Esophagus squamous epithelium (tissue), 5 donors: Measurements from ENCODE around the gene IGFL4. TPM values are rescaled to one million over a fixed set of nuclear protein-coding genes. Genes with fewer than 3 reads are reported as not detected.

ENCODE experiments used
- DNase-seq: peaks from one replicate; lab custom pipeline; 2025; lab: John Stamatoyannopoulos, UW
- H3K27ac ChIP-seq, 4 donors: fragments of 200-600 bp; sonication (generic); one replicate each; pipeline ENCODE4 v1.5.1; 2016 to 2019; ENCODE audit warnings: mild to moderate bottlenecking in 1 of 4
- H3K27me3 ChIP-seq, 4 donors: fragments of 200-600 bp; sonication (generic); 1 replicate in 3 of 4; 2 replicates in 1 of 4; pipeline versions ENCODE4 v1.5.1 to v1.6.0; 2017 to 2021; ENCODE audit warnings: antibody characterized with exemption in 1 of 4
- H3K36me3 ChIP-seq, 3 donors: fragments of 200-600 bp; sonication (generic); one replicate each; pipeline ENCODE4 v1.5.1; 2016 to 2019
- H3K4me1 ChIP-seq, 3 donors: fragments of 200-600 bp; sonication (generic); one replicate each; pipeline ENCODE4 v1.5.1; 2017 to 2019
- H3K4me3 ChIP-seq, 4 donors: fragments of 200-600 bp; sonication (generic); 1 replicate in 3 of 4; 2 replicates in 1 of 4; pipeline ENCODE4 v1.5.1; 2016 to 2019; ENCODE audit warnings: mild to moderate bottlenecking in 2 of 4, moderate library complexity in 1 of 4
- H3K9me3 ChIP-seq, 3 donors: fragments of 200-600 bp; sonication (generic); one replicate each; pipeline ENCODE4 v1.5.1; 2016 to 2019
- CTCF ChIP-seq, 6 experiments: fragments of 450-650 bp in 4 of 6; fragments of 200-600 bp in 2 of 6; sonication (generic) in 2 of 6; IDR thresholded peaks; one replicate each; pipeline ENCODE4 v1.5.1; 2016 to 2019; ENCODE audit warnings: antibody characterized with exemption in 6 of 6, mild to moderate bottlenecking in 4 of 6, moderate library complexity in 4 of 6
- POLR2A ChIP-seq, 4 donors: fragments of 450-650 bp; IDR thresholded peaks; one replicate each; pipeline ENCODE4 v1.6.1; 2017; ENCODE audit warnings: antibody characterized with exemption in 4 of 4, mild to moderate bottlenecking in 4 of 4, moderate library complexity in 3 of 4
- WGBS, 2 donors: methylation state at CpG; one replicate each; pipeline ENCODE4 v1.1.5; 2018; 5-methylcytosine and 5-hydroxymethylcytosine counted together
- intact Hi-C: fragments of 100-400 bp; cut with DNase I; formaldehyde crosslinking; loops from one replicate; pipeline ENCODE4 v1.15.0; 2022
- total RNA-seq, 4 donors: library from RNA; depleted of rRNA; stranded (reverse); fragments of >200 nt; gene quantifications; one replicate each; pipeline ENCODE4 v1.1.0, GENCODE V29; 2016
- donor health status: DM: yes; HTN: yes; CAD: no.

IGFL4 gene
- total RNA-seq, 4 donors from 2014 or later: not detected

GRCh38 chr19:46009530-46010510, 31.0 kb downstream of the IGFL4 start:
- H3K4me3 ChIP-seq: no peak overlapping the region

GRCh38 chr19:46006411-46006810, 34.4 kb downstream of the IGFL4 start:
- Histone ChIP-seq H3K4me1 (peaks cover 0 to 3% (median 0%) of the 10 kb centered on the region in 3 donors), H3K9me3 (no peaks in the 10 kb centered on the region), H3K27ac (no peak overlapping the region), H3K36me3 (peaks cover 0 to 56% (median 0%) of the 10 kb centered on the region in 3 donors), H3K4me3 (no peak overlapping the region), H3K27me3 (no peaks in the 10 kb centered on the region)
- DNase-seq: no peak
- no peak for TF ChIP-seq POLR2A (IDR thresholded peaks at IDR 0.05)
- no peak for TF ChIP-seq CTCF (IDR thresholded peaks at IDR 0.05)
- no CpG with 5 or more reads among the region's 13 CpGs for whole genome bisulfite sequencing, 2 donors
- intact Hi-C loops: no loop called here

More at GRCh38 chr19:46009530-46010510, 31.0 kb downstream of the IGFL4 start:
- 77 to 81% methylated on average over 15 to 17 of the region's 28 CpGs for WGBS, 2 donors
- Histone ChIP-seq H3K27ac (no peak overlapping the region), H3K36me3 (peaks cover 0 to 42% (median 0%) of the 10 kb centered on the region in 3 donors), H3K9me3 (no peaks in the 10 kb centered on the region), H3K27me3 (peaks cover 0 to 28% (median 0%) of the 10 kb centered on the region in 4 donors), H3K4me1 (peaks cover 4 to 10% (median 6%) of the 10 kb centered on the region in 3 donors)
- DNase-seq: no peak
- TF ChIP-seq POLR2A (IDR thresholded peaks at IDR 0.05) (no peak), CTCF (IDR thresholded peaks at IDR 0.05) (peak; percentile 73 to 93 (median 82))
- intact Hi-C loops: no loop called here

- Histone ChIP-seq H3K27me3 (peaks cover 0 to 14% (median 0%) of the 10 kb centered on the region in 4 donors), H3K9me3 (no peaks in the 10 kb centered on the region), H3K4me1 (peaks cover 4 to 22% (median 11%) of the 10 kb centered on the region in 3 donors), H3K36me3 (peaks cover 0 to 49% (median 0%) of the 10 kb centered on the region in 3 donors), H3K4me3 (no peak overlapping the region), H3K27ac (no peak overlapping the region)
- intact Hi-C loops: no loop called here
- WGBS, 2 donors: 96 to 97% methylated on average over 8 to 12 of the region's 15 CpGs
- TF ChIP-seq POLR2A (IDR thresholded peaks at IDR 0.05) (no peak), CTCF (IDR thresholded peaks at IDR 0.05) (no peak)
- DNase-seq: no peak
Observed at GRCh38 chr19:46002678-46003275, 38.0 kb downstream of the IGFL4 start.

- Histone ChIP-seq H3K4me3 (peak overlapping the region in 3 of 4 donors; percentile 24 to 48 (median 28)), H3K36me3 (peaks cover 0 to 35% (median 0%) of the 10 kb centered on the region in 3 donors), H3K27me3 (peaks cover 0 to 14% (median 0%) of the 10 kb centered on the region in 4 donors), H3K9me3 (no peaks in the 10 kb centered on the region), H3K27ac (no peak overlapping the region), H3K4me1 (peaks cover 10 to 33% (median 16%) of the 10 kb centered on the region in 3 donors)
- WGBS, 2 donors: 7 to 12% methylated on average over 26 to 33 of the region's 34 CpGs
- DNase-seq: no peak
- intact Hi-C loops: no loop called here
- TF ChIP-seq CTCF (IDR thresholded peaks at IDR 0.05) (no peak), POLR2A (IDR thresholded peaks at IDR 0.05) (no peak)
Observed at GRCh38 chr19:46000491-46001246, 40.1 kb downstream of the IGFL4 start.
